H1 (cell line): ENCODE data around the gene FNDC7. TPM values are rescaled to one million over a fixed set of nuclear protein-coding genes. Genes with fewer than 3 reads are reported as not detected.

ENCODE experiments used
- CTCF ChIA-PET: fragments of 300-600 bp; sonication (Branson Sonifier 250); formaldehyde crosslinking; loops from one replicate; lab custom pipeline; 2021; ENCODE audit not compliant: partially characterized antibody; lab: Charles Lee
- POLR2A ChIA-PET: fragments of 300-600 bp; sonication (Branson Sonifier 250); formaldehyde crosslinking; loops from one replicate; lab custom pipeline; 2021; ENCODE audit warnings: inconsistent platforms; ENCODE audit not compliant: partially characterized antibody; lab: Charles Lee
- DNase-seq, 2 experiments: peaks; one replicate each; pipeline versions ENCODE4 v3.0.0 to v3.0.0-alpha.2; 2010 to 2022; ENCODE audit warnings: low spot score in 2 of 2, low read depth in 1 of 2, mixed read lengths in 1 of 2
- FAIRE-seq: peaks from 2 replicates; lab custom pipeline; 2011; peaks lifted over from hg19 to GRCh38; lab: Jason Lieb, UNC
- H2AFZ ChIP-seq: 2 replicates; pipeline ENCODE4 v1.8.1; 2012; ENCODE audit warnings: low read length, inconsistent platforms
- H2AK5ac ChIP-seq: 2 replicates; pipeline ENCODE4 v1.6.1; 2013; ENCODE audit warnings: low read depth, low read length
- H2BK120ac ChIP-seq: replicated peaks from 2 replicates; pipeline ENCODE3; 2013; ENCODE audit warnings: low read depth, low read length, inconsistent platforms
- H2BK12ac ChIP-seq: 2 replicates; pipeline ENCODE4 v1.6.1; 2013; ENCODE audit warnings: low read depth, low read length
- H2BK15ac ChIP-seq: 2 replicates; pipeline ENCODE4 v1.6.1; 2013; ENCODE audit warnings: low read length
- H2BK20ac ChIP-seq: 2 replicates; pipeline ENCODE4 v1.6.1; 2013; ENCODE audit warnings: low read length
- H2BK5ac ChIP-seq: 2 replicates; pipeline ENCODE4 v1.6.1; 2013; ENCODE audit warnings: low read depth, low read length
- H3K14ac ChIP-seq: 2 replicates; pipeline ENCODE4 v1.6.1; 2013; ENCODE audit warnings: inconsistent platforms; ENCODE audit not compliant: insufficient read length
- H3K18ac ChIP-seq: 2 replicates; pipeline ENCODE4 v1.6.1; 2013; ENCODE audit warnings: low read length; ENCODE audit errors: extremely low read depth
- H3K23ac ChIP-seq: 2 replicates; pipeline ENCODE4 v1.6.1; 2013; ENCODE audit warnings: inconsistent platforms; ENCODE audit not compliant: insufficient read length
- H3K23me2 ChIP-seq: 2 replicates; pipeline ENCODE4 v1.6.1; 2013; ENCODE audit warnings: low read depth, low read length
- H3K27ac ChIP-seq: 2 replicates; pipeline ENCODE4 v1.6.1; 2011; ENCODE audit warnings: low read depth, low read length, inconsistent platforms
- H3K27me3 ChIP-seq, 4 experiments: replicated peaks in 1 of 4; 1 replicate in 1 of 4; 2 replicates in 3 of 4; pipeline versions ENCODE4 v1.6.1 to v1.8.1; 2011 to 2013; ENCODE audit warnings: low read length in 3 of 4, mild to moderate bottlenecking in 3 of 4, inconsistent platforms in 2 of 4, mixed read lengths in 2 of 4, moderate library complexity in 1 of 4; ENCODE audit not compliant: control insufficient read depth in 3 of 4, insufficient read depth in 3 of 4; ENCODE audit errors: extremely low read depth in 1 of 4
- H3K36me3 ChIP-seq, 4 experiments: 2 replicates each; pipeline versions ENCODE4 v1.6.1 to v1.8.1; 2011 to 2013; ENCODE audit warnings: mild to moderate bottlenecking in 4 of 4, low read length in 3 of 4, moderate library complexity in 2 of 4, control low read depth in 1 of 4, inconsistent platforms in 1 of 4; ENCODE audit not compliant: insufficient read depth in 4 of 4, control insufficient read depth in 2 of 4
- H3K4ac ChIP-seq: replicated peaks from 2 replicates; pipeline ENCODE3; 2013; ENCODE audit warnings: low read length, low read depth, mixed read lengths, inconsistent platforms; ENCODE audit not compliant: insufficient read length
- H3K4me1 ChIP-seq, 4 experiments: replicated peaks in 1 of 4; 1 replicate in 1 of 4; 2 replicates in 3 of 4; pipeline versions ENCODE4 v1.6.1 to v1.8.1; 2011 to 2013; ENCODE audit warnings: low read length in 3 of 4, inconsistent platforms in 2 of 4, mixed read lengths in 1 of 4; ENCODE audit not compliant: insufficient read depth in 4 of 4, control insufficient read depth in 3 of 4
- H3K4me2 ChIP-seq, 2 experiments: 2 replicates each; pipeline versions ENCODE4 v1.6.1 to v1.8.1; 2011 to 2013; ENCODE audit warnings: low read depth in 2 of 2, low read length in 2 of 2, control low read depth in 1 of 2, inconsistent platforms in 1 of 2, mild to moderate bottlenecking in 1 of 2; ENCODE audit not compliant: insufficient read depth in 1 of 2
- H3K4me3 ChIP-seq, 4 experiments: fragments of 200-600, 300-600 bp in 1 of 4; sonication (generic), shearing (Covaris generic), sonication (Bioruptor Twin) in 1 of 4; 2 replicates each; pipeline versions ENCODE4 v1.5.1 to v1.8.1; 2011 to 2016; ENCODE audit warnings: low read length in 4 of 4, low read depth in 3 of 4, control low read depth in 2 of 4, inconsistent platforms in 2 of 4, mild to moderate bottlenecking in 2 of 4, mixed read lengths in 1 of 4, moderate library complexity in 1 of 4; ENCODE audit not compliant: insufficient read depth in 2 of 4; ENCODE audit errors: extremely low read depth in 1 of 4
- H3K56ac ChIP-seq: replicated peaks from 2 replicates; pipeline ENCODE3; 2013; ENCODE audit warnings: low read depth, mild to moderate bottlenecking, mixed read lengths, low read length, inconsistent platforms; ENCODE audit not compliant: insufficient read length
- H3K79me1 ChIP-seq: 2 replicates; pipeline ENCODE4 v1.6.1; 2013; ENCODE audit warnings: low read depth, low read length, control low read depth
- H3K79me2 ChIP-seq, 2 experiments: 2 replicates each; pipeline versions ENCODE4 v1.6.1 to v1.8.1; 2012 to 2013; ENCODE audit warnings: low read length in 2 of 2, mild to moderate bottlenecking in 2 of 2, inconsistent platforms in 1 of 2; ENCODE audit not compliant: insufficient read depth in 2 of 2, control insufficient read depth in 1 of 2
- H3K9ac ChIP-seq, 4 experiments: replicated peaks in 1 of 4; 1 replicate in 1 of 4; 2 replicates in 3 of 4; pipeline versions ENCODE4 v1.6.1 to v1.8.1; 2011 to 2013; ENCODE audit warnings: low read depth in 3 of 4, low read length in 3 of 4, control low read depth in 2 of 4, mild to moderate bottlenecking in 2 of 4, moderate library complexity in 2 of 4, inconsistent platforms in 1 of 4; ENCODE audit errors: extremely low read depth in 1 of 4
- H3K9me3 ChIP-seq, 2 experiments: 2 replicates each; pipeline versions ENCODE4 v1.6.1 to v1.8.1; 2012 to 2013; ENCODE audit warnings: mild to moderate bottlenecking in 2 of 2, moderate library complexity in 2 of 2, control low read depth in 1 of 2, inconsistent platforms in 1 of 2, low read depth in 1 of 2, low read length in 1 of 2, mixed read lengths in 1 of 2; ENCODE audit not compliant: insufficient read depth in 2 of 2
- H4K20me1 ChIP-seq, 2 experiments: replicated peaks in 1 of 2; 2 replicates each; pipeline versions ENCODE3 to v1.8.1; 2011 to 2013; ENCODE audit warnings: inconsistent platforms in 2 of 2, low read length in 2 of 2, mild to moderate bottlenecking in 1 of 2; ENCODE audit not compliant: insufficient read depth in 2 of 2, control insufficient read depth in 1 of 2
- H4K5ac ChIP-seq: 2 replicates; pipeline ENCODE4 v1.6.1; 2013; ENCODE audit warnings: low read length, low read depth, mixed read lengths, inconsistent platforms; ENCODE audit not compliant: insufficient read length
- H4K8ac ChIP-seq: 2 replicates; pipeline ENCODE4 v1.8.0; 2013; ENCODE audit warnings: mild to moderate bottlenecking, moderate library complexity, low read length, inconsistent platforms; ENCODE audit not compliant: insufficient read depth; ENCODE audit errors: extremely low read depth
- H4K91ac ChIP-seq: replicated peaks from 2 replicates; pipeline ENCODE3; 2013; ENCODE audit warnings: low read length, mixed read lengths, inconsistent platforms; ENCODE audit not compliant: insufficient read length
- ATF2 ChIP-seq: IDR thresholded peaks from 2 replicates; pipeline ENCODE4 v1.6.1; 2012; ENCODE audit warnings: low read length, inconsistent platforms
- ATF3 ChIP-seq: IDR thresholded peaks from 2 replicates; pipeline ENCODE4 v1.6.1; 2011; ENCODE audit warnings: low read depth, mild to moderate bottlenecking, low read length; ENCODE audit not compliant: insufficient read depth
- CBX8 ChIP-seq: fragments of 300-800, 300-1000 bp; sonication (generic); IDR thresholded peaks from 2 replicates; pipeline ENCODE4 v1.7.1; 2016; ENCODE audit warnings: low read depth, low read length, borderline replicate concordance
- FOSL1 ChIP-seq: IDR thresholded peaks from 2 replicates; pipeline ENCODE4 v1.6.1; 2011; ENCODE audit warnings: mild to moderate bottlenecking, low read depth, low read length, moderate library complexity; ENCODE audit not compliant: insufficient read depth
- SIX5 ChIP-seq: IDR thresholded peaks from 2 replicates; pipeline ENCODE4 v1.6.1; 2011; ENCODE audit warnings: mild to moderate bottlenecking, low read depth, low read length
- SP1 ChIP-seq: IDR thresholded peaks from 2 replicates; pipeline ENCODE4 v1.6.1; 2011; ENCODE audit warnings: low read depth, low read length
- WGBS, 2 experiments: shearing (Covaris generic) in 1 of 2; methylation state at CpG; one replicate each; pipeline versions ENCODE4 v1.1.6 to v1.1.7; 2013 to 2015; ENCODE audit warnings: low lambda C conversion rate in 2 of 2, mixed read lengths in 2 of 2, inconsistent platforms in 1 of 2, low coverage in 1 of 2, missing lambda C conversion rate in 1 of 2; ENCODE audit not compliant: insufficient replicate concordance in 2 of 2, insufficient coverage in 1 of 2, insufficient read length in 1 of 2; ENCODE audit errors: extremely low coverage in 1 of 2, missing lambda C conversion rate in 1 of 2; 5-methylcytosine and 5-hydroxymethylcytosine counted together
- polyA plus RNA-seq, 7 experiments: library from polyadenylated mRNA; depleted of rRNA in 3 of 7; stranded (reverse) in 5 of 7; unstranded in 2 of 7; fragments of >200 nt in 5 of 7; fragments of 200-250 nt in 2 of 7; gene quantifications; 1 replicate in 5 of 7; 2 replicates in 1 of 7; 4 replicates in 1 of 7; pipeline versions ENCODE4 v1.2.1 to v1.2.3, GENCODE V29; 2011 to 2013; ENCODE audit warnings: missing spikeins in 2 of 7, mixed read lengths in 2 of 7
- total RNA-seq: library from RNA; stranded (reverse); fragmentation: NEBNext Ultra II Directional; extraction: Animal tissue kit (Norgen Biotek cat#: 25700); gene quantifications from 2 replicates; pipeline ENCODE4 v1.2.1, GENCODE V29; 2021

Gene FNDC7
- total and polyA plus RNA-seq, 2 of the 8 experiments (the other 6 are each of a cell fraction or from before 2014, with no cell fraction given): 0.13 to 0.20 TPM

GRCh38 chr1:108715932-108716331 lies 3.2 kb downstream of the FNDC7 start:
- Histone ChIP-seq H2BK12ac (no peak overlapping the region), H3K27me3 (no peaks in the 10 kb centered on the region), H4K8ac (no peak overlapping the region), H2BK5ac (no peak overlapping the region), H4K91ac (no peak overlapping the region), H3K9me3 (no peaks in the 10 kb centered on the region), H2AK5ac (no peak overlapping the region), H2BK15ac (no peak overlapping the region), H4K5ac (no peak overlapping the region), H3K36me3 (no peaks in the 10 kb centered on the region), H3K4me1 (peaks cover 0 to 4% (median 0%) of the 10 kb centered on the region in 4 experiments; a peak in 1 of 7 replicates), H3K18ac (no peak overlapping the region), H3K56ac (no peak overlapping the region), H3K23me2 (no peaks in the 10 kb centered on the region), H3K9ac (no peak overlapping the region), H3K27ac (no peak overlapping the region), H4K20me1 (no peaks in the 10 kb centered on the region), H3K23ac (no peak overlapping the region), H3K4me2 (no peak overlapping the region), H3K14ac (no peak overlapping the region), H3K4ac (no peak overlapping the region), H2BK20ac (no peak overlapping the region), H2AFZ (no peak overlapping the region), H2BK120ac (no peak overlapping the region), H3K79me2 (no peaks in the 10 kb centered on the region), H3K79me1 (no peaks in the 10 kb centered on the region; the same call in 1 of the 2 replicates), H3K4me3 (no peak overlapping the region)
- FAIRE-seq (no peak), DNase-seq (no peak)
- TF ChIP-seq ATF2: no peak
- no peak for TF ChIP-seq ATF3
- TF ChIP-seq SP1: no peak
- TF ChIP-seq FOSL1: no peak
- TF ChIP-seq SIX5: no peak
- no peak for TF ChIP-seq CBX8
- POLR2A ChIA-PET: interaction anchor here (1.2 to 2.1 kb wide), 4 partner anchors 11 to 24 kb away, joined by 3 to 4 read pairs (median 4); partner anchors contain the start of gene PRPF38B
- 87% methylated on average over 5 of the region's 5 CpGs; no CpG with 5 or more reads in 1 of the 2 experiments for WGBS, 2 experiments
- CTCF ChIA-PET: no interaction called here
